HG02943 (cell line): Measurements from ENCODE around the gene FANK1.

Experiments used
- ATAC-seq: cut with Tn5 transposase; IDR thresholded peaks from one replicate; pipeline ENCODE4 v1.9.1; 2021; ENCODE audit warnings: mild to moderate bottlenecking, low read depth, moderate library complexity; ENCODE audit not compliant: unreplicated experiment

Gene FANK1

GRCh38 chr10:126057494-126057893, 161.1 kb downstream of the FANK1 start:
- ATAC-seq = no peak

- no peak for ATAC-seq
Observed at GRCh38 chr10:126058104-126058503, 161.7 kb downstream of the FANK1 start.

GRCh38 chr10:126058507-126058906, 162.1 kb downstream of the FANK1 start:
- no peak for ATAC-seq
